Measurements from ENCODE around the gene HOXB3. TPM values are rescaled to one million over a fixed set of nuclear protein-coding genes. Genes with fewer than 3 reads are reported as not detected.

The HOXB3 gene
- total RNA-seq, 4 donors from 2014 or later, result 10.6 to 30.0 (median 18.0) TPM

DNA sequence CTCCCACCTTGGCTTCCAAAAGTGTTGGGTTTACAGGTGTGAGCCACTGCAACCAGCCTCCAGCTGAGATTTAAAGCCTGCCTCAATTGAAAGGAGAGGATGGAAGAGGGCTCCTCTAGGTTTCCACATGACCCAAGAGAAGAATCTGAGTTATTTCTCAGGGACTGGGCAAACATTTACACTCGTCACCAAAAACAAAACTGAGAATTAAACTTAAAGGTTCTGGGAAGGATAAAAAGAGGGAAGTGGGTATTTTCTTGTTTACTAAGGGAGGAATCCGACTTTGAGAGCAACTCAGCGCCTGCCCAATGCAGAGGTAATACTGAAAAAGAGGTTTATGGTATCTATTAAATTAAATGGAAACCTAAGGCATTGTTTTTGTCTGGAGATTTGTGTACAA lies 72.6 kb downstream of the HOXB3 start:
- Histone ChIP-seq H3K27ac (no peak overlapping the region), H3K4me1 (no peaks in the 10 kb centered on the region), H3K4me3 (no peak overlapping the region), H3K36me3 (no peaks in the 10 kb centered on the region), H3K9me3 (no peaks in the 10 kb centered on the region), H3K27me3 (no peaks in the 10 kb centered on the region)
- no peak for DNase-seq
- intact Hi-C loops (cut with DNase I; ENCODE audit: low total_unique reads), result no loop called here
- TF ChIP-seq, protein P1, sequence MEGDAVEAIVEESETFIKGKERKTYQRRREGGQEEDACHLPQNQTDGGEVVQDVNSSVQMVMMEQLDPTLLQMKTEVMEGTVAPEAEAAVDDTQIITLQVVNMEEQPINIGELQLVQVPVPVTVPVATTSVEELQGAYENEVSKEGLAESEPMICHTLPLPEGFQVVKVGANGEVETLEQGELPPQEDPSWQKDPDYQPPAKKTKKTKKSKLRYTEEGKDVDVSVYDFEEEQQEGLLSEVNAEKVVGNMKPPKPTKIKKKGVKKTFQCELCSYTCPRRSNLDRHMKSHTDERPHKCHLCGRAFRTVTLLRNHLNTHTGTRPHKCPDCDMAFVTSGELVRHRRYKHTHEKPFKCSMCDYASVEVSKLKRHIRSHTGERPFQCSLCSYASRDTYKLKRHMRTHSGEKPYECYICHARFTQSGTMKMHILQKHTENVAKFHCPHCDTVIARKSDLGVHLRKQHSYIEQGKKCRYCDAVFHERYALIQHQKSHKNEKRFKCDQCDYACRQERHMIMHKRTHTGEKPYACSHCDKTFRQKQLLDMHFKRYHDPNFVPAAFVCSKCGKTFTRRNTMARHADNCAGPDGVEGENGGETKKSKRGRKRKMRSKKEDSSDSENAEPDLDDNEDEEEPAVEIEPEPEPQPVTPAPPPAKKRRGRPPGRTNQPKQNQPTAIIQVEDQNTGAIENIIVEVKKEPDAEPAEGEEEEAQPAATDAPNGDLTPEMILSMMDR (IDR thresholded peaks at IDR 0.05), result no peak
- TF ChIP-seq POLR2A (IDR thresholded peaks at IDR 0.05), result no peak

DNA sequence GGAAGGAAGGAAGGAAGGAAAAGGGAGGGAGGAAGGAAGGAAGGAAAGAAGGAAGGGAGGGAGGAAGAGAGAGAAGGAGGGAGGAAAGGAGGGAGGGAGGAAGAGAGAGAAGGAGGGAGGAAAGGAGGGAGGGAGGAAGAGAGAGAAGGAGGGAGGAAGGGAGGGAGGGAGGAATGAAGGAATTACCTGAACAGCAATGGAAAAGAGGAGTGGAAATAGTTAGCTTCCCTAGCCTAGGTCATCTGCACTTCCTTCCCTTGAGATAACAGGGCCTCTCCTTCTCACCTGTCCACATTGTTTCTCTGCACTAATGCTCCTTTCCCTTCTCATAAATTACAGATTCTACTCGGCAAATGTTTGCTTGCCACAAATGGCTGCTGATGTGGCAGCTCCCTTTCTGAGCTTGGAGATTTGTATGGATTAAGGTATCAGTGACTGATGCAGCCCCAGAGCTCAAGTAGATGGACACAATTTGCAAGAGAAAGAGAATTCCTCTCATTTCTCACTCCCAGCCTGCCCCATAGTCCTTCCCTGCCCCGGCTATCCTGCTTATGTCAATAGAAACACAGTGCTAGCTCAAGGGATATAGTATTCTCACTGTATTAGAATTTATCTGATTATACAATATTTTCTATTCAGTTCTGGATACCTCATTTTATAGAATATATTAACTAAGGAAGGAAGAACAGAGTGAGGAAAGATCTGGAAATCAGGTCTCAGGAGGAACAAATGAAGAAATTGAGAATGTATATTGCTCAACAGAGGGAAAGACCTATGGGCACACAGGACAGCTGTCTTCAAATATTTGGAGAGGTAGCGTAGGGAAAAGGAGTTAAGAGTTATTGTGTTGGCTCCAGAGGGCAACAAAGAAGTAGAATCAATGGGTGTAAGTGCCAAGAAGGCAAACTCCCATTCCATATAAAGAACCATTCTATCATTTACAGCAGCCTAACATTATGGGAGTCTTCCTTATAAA lies 73.8 kb downstream of the HOXB3 start:
- Histone ChIP-seq H3K4me3 (no peak overlapping the region), H3K27me3 (no peaks in the 10 kb centered on the region), H3K9me3 (no peaks in the 10 kb centered on the region), H3K4me1 (no peaks in the 10 kb centered on the region), H3K36me3 (no peaks in the 10 kb centered on the region), H3K27ac (no peak overlapping the region)
- intact Hi-C loops (cut with DNase I; ENCODE audit: low total_unique reads), result no loop called here
- DNase-seq, result no peak
- no peak for TF ChIP-seq POLR2A (IDR thresholded peaks at IDR 0.05)
- TF ChIP-seq, protein P1 (IDR thresholded peaks at IDR 0.05), result no peak

DNA sequence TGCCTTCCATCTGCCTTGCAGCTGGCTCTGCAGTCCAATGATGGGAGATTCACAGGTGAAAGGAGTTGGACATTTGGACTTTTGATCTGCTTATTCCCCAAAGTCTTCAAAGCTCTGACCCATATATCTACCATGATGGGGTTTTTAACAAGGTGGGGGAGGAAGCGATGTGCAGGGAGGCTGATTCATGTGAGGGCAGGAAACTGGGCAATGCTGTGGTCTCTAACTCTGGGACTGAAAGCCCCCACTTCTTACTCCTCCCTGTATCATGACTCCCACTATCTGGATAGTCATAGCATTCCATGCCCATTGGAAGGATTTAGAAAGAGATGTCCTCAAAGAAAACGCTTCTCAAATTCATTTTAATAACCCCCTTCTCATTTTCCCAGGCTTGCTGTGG lies 75.6 kb downstream of the HOXB3 start:
- Histone ChIP-seq H3K27ac (no peak overlapping the region), H3K36me3 (no peaks in the 10 kb centered on the region), H3K4me1 (no peaks in the 10 kb centered on the region), H3K27me3 (no peaks in the 10 kb centered on the region), H3K9me3 (no peaks in the 10 kb centered on the region), H3K4me3 (no peak overlapping the region)
- intact Hi-C loops (cut with DNase I; ENCODE audit: low total_unique reads), result no loop called here
- no peak for DNase-seq
- TF ChIP-seq, protein P1 (IDR thresholded peaks at IDR 0.05), result no peak
- TF ChIP-seq POLR2A (IDR thresholded peaks at IDR 0.05), result no peak

DNA sequence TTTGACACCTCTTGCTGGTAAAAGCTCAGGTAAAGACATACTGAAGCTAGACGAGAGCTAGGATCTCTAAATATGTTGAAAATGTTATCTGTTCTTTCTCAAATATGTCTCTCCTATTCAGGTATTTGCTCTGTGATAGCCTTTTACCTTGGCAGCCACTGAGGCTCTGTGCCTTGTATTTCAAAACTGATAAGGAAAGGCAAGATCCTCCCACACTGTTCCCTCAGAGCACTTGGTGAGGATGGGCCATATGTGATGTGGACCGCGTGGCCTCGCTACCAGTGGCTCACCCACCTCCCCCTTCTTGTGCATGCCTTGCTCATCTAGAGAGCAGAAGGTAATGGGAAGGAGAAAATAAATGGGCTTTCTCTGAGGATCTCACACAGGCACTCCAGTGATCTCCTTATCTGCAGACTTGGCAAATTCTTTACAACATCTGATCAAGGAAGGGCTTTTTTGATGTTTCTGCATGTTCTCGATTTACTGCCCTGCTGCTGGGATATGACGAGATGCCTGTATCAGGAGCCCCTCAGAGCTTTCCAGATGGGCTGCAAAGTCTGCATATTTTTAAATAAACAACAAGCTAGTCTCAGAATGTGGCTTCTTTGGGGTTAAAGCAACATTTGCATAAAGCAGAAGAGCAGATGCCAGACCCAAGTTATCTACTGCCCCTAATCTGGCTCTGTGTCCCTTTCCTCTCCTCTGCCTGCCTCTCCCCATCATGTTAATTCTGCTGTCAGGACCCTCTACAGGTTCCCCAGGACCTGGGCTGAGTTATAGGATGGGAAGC lies 76.2 kb downstream of the HOXB3 start:
- TF ChIP-seq, protein P1 (IDR thresholded peaks at IDR 0.05), result no peak
- TF ChIP-seq POLR2A (IDR thresholded peaks at IDR 0.05), result no peak
- Histone ChIP-seq H3K4me3 (no peak overlapping the region), H3K27me3 (no peaks in the 10 kb centered on the region), H3K4me1 (no peaks in the 10 kb centered on the region), H3K9me3 (no peaks in the 10 kb centered on the region), H3K36me3 (no peaks in the 10 kb centered on the region), H3K27ac (no peak overlapping the region)
- no peak for DNase-seq
- intact Hi-C loops (cut with DNase I; ENCODE audit: low total_unique reads), result no loop called here

DNA sequence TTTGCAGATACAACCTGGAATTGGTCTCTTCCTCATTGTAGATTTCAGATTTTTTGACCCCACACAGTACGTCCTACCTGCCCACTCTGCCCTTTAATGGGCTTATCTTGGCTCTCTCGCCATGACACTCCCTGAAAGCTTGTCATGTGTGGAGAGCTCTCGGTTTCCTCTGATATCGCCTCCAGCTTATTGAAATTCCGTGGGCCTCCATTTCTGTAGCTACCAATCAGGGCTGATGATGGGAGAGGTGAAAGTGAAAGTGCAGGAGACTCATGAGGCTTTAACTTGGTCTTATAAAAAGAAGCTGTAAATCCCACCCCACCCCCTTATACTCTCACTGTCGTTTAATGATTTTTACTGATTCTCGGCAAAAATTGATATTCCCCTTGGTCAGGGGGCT lies 76.9 kb downstream of the HOXB3 start:
- Histone ChIP-seq H3K27ac (no peak overlapping the region), H3K36me3 (no peaks in the 10 kb centered on the region), H3K4me3 (no peak overlapping the region), H3K27me3 (no peaks in the 10 kb centered on the region), H3K9me3 (no peaks in the 10 kb centered on the region), H3K4me1 (no peaks in the 10 kb centered on the region)
- intact Hi-C loops (cut with DNase I; ENCODE audit: low total_unique reads), result no loop called here
- TF ChIP-seq, protein P1 (IDR thresholded peaks at IDR 0.05), result no peak
- no peak for TF ChIP-seq POLR2A (IDR thresholded peaks at IDR 0.05)
- DNase-seq, result no peak
